ENCODE results near the gene CHI3L1.

- TF ChIP-seq CTCF (IDR thresholded peaks at IDR 0.05), result no peak
- no peak for TF ChIP-seq POLR2A (IDR thresholded peaks at IDR 0.05)
Measured at GRCh38 chr1:203199481-203199815, 12.9 kb upstream of the CHI3L1 start.
